Medulla oblongata (tissue), 1 donor: ENCODE results near the gene PIANP.
A peak's percentile ranks its signal among the peaks of the same experiment; 100 is the strongest.
"Not testable (repeated sequence)": the region's sequence is repeated elsewhere in the genome, so short reads cannot be mapped to it uniquely, and the experiment has no call there.

Experiments
- DNase-seq: peaks from one replicate; pipeline ENCODE4 v3.0.0-alpha.2; 2015; ENCODE audit errors: extremely low spot score

PIANP gene

GRCh38 chr12:6700646-6701051 lies at the start of gene PIANP:
PIANP (minus strand) TSS chr12:6700815; CDS start chr12:6698061, 2,754 bp downstream.
- DNase-seq = no peak

- DNase-seq = no peak
These were observed 48.1 kb upstream of the PIANP start for GRCh38 chr12:6748761-6749160.

- no peak for DNase-seq
These were observed 46.6 kb upstream of the PIANP start for GRCh38 chr12:6747216-6747615.

GRCh38 chr12:6745741-6746525 lies 45.3 kb upstream of the PIANP start:
- DNase-seq = no peak

GRCh38 chr12:6743300-6743699 lies 42.7 kb upstream of the PIANP start:
- DNase-seq = not testable (repeated sequence)

- no peak for DNase-seq
These were observed 42.2 kb upstream of the PIANP start for GRCh38 chr12:6742834-6743233.

- not testable (repeated sequence) for DNase-seq
These were observed 41.5 kb upstream of the PIANP start for GRCh38 chr12:6742080-6742479.

GRCh38 chr12:6736754-6737153 lies 36.1 kb upstream of the PIANP start:
- DNase-seq = no peak

GRCh38 chr12:6735448-6736191 lies 35.0 kb upstream of the PIANP start:
- DNase-seq = peak; percentile 69

GRCh38 chr12:6734506-6735387 lies 34.1 kb upstream of the PIANP start:
- no peak for DNase-seq

- DNase-seq = no peak
These were observed 29.6 kb upstream of the PIANP start for GRCh38 chr12:6730169-6730568.

- DNase-seq = no peak
These were observed 28.6 kb upstream of the PIANP start for GRCh38 chr12:6729186-6729585.

GRCh38 chr12:6725350-6725749 lies 24.7 kb upstream of the PIANP start:
- DNase-seq = no peak

- DNase-seq = peak; percentile 34
These were observed 23.8 kb upstream of the PIANP start for GRCh38 chr12:6724409-6724797.

- DNase-seq = peak; percentile 99
These were observed 23.2 kb upstream of the PIANP start, which contains the start of gene COPS7A for GRCh38 chr12:6723607-6724408. COPS7A (plus strand) TSS chr12:6724046; CDS start chr12:6724657, 611 bp downstream.

GRCh38 chr12:6722863-6723262 lies 22.2 kb upstream of the PIANP start:
- no peak for DNase-seq

- DNase-seq = no peak
These were observed 16.3 kb upstream of the PIANP start for GRCh38 chr12:6716874-6717437.

- not testable (repeated sequence) for DNase-seq
These were observed 15.6 kb upstream of the PIANP start for GRCh38 chr12:6716031-6716873.

- no peak for DNase-seq
These were observed 8.4 kb upstream of the PIANP start for GRCh38 chr12:6708960-6709394.

GRCh38 chr12:6708351-6708750 lies 7.7 kb upstream of the PIANP start:
- not testable (repeated sequence) for DNase-seq
